GM11168 (cell line): ENCODE measurements around the gene SDK2.

ENCODE experiments used
- in situ Hi-C: fragments of 300-500 bp; cut with MboI; formaldehyde crosslinking; loops from one replicate; pipeline ENCODE4 v1.12.0; 2022; ENCODE audit warnings: low sequenced_read_pairs; ENCODE audit not compliant: unreplicated experiment

The SDK2 gene

DNA sequence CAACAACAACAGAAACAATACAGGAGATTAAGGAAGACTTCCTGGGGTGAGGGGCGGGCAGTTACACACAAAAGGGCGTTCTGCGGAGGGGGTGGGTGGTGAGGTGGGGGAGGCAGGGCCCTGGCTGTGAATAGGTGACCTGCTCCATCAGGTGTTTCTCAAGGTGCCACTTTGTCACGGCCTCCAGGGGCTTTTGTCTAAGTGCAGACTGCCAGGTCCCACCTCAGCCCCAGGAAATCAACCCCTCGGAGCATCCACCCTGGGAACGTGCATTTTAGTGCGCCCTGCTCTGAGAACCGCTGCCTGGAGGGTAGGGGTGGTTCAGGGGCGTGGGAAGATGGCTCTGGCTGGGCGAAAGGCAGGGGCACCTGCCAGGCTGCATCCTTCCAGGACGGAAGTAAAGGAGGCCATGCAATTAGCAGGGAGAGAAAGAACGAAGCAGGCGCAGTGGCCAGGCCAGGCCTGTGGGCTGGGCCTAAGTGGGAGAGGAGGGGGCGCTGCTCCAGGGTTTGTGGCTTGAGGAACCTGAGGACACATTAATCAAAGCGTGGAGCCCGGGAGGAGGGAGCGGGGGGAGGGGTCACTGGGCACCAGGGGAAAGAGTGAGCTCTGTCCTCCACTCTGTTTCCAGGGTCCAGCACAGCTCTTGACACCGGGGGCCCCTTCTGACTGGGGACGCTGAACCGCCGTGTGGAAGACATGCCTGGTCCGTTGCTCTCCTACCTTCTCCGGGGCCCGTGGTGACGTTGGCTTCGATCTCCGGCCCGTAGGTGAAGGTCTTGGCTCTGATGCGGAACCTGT lies 283.1 kb downstream of the SDK2 start:
- in situ Hi-C loops, result loop anchor here (25.0 kb wide), 1 partner anchor 624 kb away; no protein-coding TSS in a partner anchor

DNA sequence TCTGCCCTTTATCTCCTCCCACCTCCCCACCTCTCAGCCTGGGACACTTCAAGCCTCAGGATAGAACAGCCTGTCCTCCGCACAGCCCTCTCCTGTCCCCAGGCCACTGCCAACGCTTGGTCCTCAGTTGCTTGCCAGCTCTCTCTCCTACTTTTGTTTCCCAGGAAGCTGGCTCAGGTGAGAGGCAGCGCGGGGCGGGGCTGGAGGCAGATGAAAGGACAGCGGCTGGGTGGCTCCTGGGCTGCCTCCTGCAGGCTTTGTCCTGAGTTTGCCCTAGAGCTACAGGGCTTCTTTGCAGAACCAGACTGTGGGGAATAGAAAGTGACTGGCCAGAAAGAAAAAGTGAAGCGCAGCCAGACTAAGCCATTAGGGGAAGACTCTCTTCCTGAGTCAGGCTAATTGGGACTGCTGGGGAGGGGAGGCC lies 284.2 kb downstream of the SDK2 start:
- in situ Hi-C loops, result loop anchor here (25.0 kb wide), 1 partner anchor 623 kb away; no protein-coding TSS in a partner anchor

DNA sequence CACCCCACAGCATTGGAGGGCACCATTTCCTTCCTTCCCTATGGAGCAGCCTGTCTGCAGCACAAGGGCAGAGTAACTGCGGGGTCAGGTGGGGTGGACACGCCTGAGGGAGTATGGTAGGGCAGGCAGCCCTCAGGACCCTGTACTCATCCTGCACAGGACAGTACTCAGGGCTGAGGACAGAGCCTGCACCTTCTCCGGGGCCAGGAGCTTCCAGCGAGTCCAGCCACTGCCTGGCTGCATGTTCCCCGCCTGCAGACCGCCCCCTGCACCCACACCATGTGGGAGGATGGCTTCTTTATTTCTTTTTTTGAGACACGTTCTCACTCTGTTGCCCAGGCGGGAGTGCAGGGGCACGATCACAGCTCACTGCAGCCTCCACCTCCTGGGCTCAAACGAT lies 284.9 kb downstream of the SDK2 start:
- in situ Hi-C loops, result loop anchor here (25.0 kb wide), 1 partner anchor 622 kb away; no protein-coding TSS in a partner anchor

DNA sequence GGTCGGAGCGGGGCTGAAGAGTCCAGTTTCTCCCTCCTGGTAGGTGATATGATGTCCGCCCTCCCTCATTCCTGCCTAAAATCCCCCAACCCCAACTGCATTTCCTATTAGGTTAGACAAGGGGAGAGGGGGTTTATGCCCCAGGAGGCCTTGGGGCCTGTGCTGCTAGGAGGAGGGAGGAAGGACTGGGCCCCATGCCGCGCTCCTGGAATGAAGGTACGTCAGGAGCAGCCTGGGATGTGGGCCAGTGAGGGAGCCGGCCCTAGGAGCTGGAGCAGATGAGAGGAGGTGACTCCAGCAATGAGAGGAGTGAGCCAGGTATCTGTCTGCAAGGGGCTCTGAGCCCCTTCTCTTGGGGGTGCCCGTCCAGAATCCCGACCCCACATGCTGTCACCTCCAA lies 285.6 kb downstream of the SDK2 start:
- in situ Hi-C loops, result loop anchor here (25.0 kb wide), 1 partner anchor 621 kb away; no protein-coding TSS in a partner anchor

DNA sequence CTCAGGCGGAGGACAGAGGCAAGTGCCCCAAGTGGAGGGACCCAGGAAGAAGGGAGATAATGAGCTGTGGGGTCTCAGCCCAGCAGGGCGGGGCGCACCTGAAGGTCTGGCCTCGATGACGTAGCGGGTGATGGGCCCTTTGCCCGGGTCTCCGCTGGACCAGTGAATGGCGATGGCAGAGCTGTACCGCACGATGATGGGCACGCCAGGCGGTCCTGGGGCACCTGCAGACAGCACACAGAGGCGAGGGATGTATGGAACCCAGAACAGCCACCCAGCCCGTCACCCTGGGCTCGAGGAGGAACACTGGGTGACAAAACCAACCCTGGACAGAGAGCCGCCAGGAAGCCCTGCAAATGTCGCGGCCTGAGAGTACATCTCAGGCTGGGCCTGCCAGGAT lies 286.3 kb downstream of the SDK2 start:
- in situ Hi-C loops, result loop anchor here (25.0 kb wide), 1 partner anchor 621 kb away; no protein-coding TSS in a partner anchor

DNA sequence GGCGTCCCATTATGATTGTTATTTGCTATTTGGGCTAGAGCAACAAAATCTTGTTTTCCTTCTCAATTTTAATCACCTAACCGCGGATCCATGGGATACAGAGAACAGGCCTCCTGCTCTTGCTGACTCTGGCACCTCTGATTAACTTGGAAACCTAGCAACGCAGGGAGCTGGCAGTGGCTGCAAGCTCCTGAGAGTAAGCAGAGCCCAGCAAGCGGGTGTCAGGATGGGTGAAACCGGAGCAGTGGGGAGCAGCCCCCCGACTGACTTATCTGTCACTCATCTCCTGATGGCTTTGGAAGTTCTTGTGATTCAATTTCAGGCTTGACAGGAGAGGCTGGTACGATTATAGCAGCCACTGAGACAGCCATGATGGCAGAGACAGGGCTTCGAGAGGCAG lies 286.9 kb downstream of the SDK2 start:
- in situ Hi-C loops, result loop anchor here (25.0 kb wide), 1 partner anchor 620 kb away; no protein-coding TSS in a partner anchor

DNA sequence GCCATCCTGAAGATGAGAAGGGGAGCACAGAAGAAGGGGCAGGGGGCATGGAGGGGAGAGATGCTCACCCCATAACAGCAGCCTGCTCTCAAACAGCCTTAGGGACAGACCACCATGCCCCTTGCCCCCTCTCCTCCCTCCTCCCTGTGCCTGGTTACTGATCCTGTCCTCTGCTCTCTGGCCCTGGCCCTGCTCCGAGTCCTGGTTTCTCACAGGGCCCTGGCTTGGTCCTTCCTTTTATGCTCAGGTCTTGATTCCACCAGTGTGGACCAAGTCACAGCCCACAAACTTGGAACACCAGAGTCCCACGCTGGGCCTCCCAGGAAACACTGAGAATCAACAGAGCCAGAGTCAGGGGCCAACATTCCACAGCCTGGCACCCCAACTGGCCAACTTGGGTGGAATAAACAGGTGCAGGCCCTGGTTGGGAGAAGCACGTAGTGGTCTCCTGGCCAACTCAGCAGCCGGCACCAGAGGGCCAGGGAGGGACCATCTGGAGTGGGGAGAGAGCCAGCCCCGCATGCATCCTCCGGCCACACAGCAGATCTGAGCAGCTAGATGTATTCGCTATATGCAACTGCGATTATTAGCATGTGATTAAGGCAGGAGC lies 287.6 kb downstream of the SDK2 start:
- in situ Hi-C loops, result loop anchor here (25.0 kb wide), 1 partner anchor 619 kb away; no protein-coding TSS in a partner anchor

DNA sequence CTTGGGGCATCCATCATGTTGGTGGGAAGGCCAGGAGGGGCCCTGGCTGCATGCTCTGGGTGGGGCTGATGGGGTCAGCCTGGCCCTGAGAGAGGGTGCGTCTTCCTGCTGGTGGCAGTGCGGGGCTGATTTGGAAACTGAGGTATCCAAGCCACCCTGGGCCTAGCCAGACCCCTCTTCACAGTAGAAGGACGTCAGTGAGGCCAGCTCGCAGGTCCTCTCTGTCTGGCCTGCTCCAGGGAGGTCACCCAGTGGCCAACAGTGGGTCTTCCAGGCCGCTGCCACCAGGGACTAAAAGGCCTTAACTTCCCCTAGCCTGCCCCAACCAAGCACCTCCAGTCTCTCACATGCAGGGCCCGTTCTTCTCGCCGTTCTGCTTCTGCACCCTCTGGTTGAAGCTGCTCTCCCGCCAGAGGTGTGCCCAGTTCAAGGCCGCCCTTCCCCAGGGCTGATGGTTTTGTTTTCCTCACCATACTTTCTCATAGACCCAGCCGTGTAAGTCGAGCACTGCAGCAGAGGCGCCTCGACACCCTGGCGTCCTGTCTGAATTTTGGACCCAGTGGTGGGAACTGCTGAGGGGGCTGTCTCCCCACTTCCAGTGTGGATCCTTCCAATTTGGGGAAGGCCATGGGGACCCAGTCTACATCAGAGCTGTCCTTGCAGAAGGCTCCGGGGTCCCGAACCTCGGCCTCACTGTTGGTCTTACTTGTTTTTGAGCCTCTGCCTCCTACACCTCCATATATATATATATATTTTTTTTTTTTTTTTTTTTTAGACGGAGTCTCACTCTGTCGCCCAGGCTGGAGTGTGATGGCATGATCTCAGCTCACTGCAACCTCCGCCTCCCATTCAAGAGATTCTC lies 289.6 kb downstream of the SDK2 start:
- in situ Hi-C loops, result loop anchor here (25.0 kb wide), 1 partner anchor 617 kb away; no protein-coding TSS in a partner anchor

DNA sequence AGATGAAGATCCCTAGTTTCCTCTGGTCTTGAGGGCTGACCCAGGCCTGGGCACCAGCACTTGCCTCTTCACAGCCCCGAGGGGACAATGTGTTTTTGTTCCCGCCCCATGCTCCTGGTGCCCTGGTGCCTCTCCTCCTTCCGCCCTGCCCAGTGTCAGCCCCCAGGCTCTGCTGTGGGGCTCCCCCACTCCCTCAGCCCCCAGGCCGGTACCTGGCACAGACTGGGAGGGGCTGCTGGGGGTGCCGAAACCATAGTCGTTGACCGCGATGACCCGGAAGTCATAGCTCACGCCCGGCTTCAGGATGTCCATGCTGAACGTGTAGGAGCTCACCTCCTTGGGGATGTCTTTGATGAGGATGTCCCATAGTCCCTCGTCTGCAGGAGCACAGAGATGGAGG lies 292.0 kb downstream of the SDK2 start:
- in situ Hi-C loops, result loop anchor here (25.0 kb wide), 1 partner anchor 615 kb away; no protein-coding TSS in a partner anchor

DNA sequence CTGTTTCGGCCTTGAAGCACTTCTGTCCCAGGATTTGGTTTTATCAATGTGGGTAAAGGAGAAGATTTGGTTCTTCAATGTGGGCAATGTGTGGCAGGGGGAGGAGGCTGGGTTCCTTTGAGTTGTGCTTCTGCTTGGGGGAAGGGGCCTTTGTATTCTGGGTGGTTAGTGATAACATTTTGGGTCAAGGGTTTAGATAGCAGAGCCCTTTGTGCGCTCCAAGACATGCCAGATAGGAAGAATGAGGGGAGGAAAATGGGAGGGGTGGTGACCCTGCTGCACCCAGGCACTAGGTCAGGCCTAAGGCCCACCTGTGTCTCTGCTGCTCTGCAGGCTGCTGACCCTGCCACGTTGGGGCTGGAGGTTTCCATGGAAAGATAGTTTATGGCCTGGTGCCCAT lies 292.5 kb downstream of the SDK2 start:
- in situ Hi-C loops, result loop anchor here (25.0 kb wide), 1 partner anchor 614 kb away; no protein-coding TSS in a partner anchor

DNA sequence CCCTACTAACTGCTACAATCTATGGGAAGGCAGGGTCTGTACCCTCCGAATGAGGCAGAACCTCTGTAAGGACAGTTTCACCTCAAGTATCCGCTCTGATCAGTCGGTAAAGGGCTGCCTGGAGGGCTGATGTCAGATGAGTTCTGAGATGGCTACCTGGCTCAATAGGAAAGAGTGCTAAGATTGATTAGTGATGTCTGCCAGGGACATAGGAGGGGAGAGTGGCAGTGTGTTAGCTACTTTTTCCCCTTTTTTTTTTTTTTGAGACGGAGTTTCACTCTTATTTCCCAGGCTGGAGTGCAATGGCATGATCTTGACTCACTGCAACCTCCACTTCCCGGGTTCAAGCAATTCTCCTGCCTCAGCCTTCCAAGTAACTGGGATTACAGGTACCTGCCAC lies 293.4 kb downstream of the SDK2 start:
- in situ Hi-C loops, result loop anchor here (25.0 kb wide), 1 partner anchor 614 kb away; no protein-coding TSS in a partner anchor

DNA sequence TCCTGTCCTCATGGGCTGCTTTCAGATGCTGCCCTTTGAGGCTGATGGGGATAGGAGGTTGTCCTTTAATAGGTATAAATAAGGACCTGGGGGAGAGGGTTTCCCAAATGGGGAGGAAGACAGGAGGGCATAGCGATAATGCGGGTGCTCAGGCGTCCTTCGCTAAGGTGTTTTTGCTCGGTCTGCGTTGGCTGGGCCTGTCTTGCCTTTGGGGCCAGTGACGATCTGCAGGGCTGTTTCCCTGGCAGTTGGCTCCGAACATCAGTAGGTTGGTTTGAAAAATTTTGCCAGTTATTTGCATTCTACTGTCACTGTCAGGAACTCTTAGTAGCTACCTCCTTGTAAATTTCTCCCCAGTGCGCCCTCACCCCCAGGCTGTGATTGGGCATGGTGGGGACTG lies 294.6 kb downstream of the SDK2 start:
- in situ Hi-C loops, result loop anchor here (25.0 kb wide), 1 partner anchor 612 kb away; no protein-coding TSS in a partner anchor

DNA sequence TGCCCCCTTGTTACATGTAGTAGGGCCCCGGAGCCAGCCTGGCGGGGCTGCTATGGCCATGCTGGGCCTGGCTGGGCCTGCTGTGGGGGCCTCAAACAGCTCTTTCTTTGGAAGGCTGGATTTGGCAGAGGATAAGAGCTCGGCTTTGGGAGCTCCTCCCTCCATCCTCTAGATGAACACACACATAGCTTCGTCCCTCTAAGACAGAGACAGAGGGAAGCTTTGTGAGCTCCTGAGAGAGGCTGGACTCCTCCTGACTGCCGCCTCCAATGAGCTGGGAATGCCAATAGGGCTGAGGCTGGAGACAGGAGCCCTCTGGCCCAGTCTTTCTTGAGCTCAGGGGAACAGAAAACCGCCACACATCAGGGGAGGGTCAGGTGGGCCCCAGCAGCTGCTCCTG lies 295.1 kb downstream of the SDK2 start:
- in situ Hi-C loops, result no loop called here

DNA sequence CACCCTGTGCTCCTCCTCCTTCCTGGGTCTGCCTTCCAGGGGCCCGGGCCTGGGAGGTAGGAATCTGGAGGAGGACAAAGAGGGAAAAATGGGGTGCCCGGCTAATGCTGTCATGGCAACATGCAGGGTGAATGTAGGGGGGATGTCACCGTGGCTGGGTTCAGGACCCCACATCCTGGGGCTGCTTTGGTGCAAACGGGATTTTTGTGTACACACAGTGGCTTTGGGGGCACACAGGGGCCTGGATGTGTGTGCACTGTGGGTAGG lies 295.5 kb downstream of the SDK2 start:
- in situ Hi-C loops, result no loop called here

DNA sequence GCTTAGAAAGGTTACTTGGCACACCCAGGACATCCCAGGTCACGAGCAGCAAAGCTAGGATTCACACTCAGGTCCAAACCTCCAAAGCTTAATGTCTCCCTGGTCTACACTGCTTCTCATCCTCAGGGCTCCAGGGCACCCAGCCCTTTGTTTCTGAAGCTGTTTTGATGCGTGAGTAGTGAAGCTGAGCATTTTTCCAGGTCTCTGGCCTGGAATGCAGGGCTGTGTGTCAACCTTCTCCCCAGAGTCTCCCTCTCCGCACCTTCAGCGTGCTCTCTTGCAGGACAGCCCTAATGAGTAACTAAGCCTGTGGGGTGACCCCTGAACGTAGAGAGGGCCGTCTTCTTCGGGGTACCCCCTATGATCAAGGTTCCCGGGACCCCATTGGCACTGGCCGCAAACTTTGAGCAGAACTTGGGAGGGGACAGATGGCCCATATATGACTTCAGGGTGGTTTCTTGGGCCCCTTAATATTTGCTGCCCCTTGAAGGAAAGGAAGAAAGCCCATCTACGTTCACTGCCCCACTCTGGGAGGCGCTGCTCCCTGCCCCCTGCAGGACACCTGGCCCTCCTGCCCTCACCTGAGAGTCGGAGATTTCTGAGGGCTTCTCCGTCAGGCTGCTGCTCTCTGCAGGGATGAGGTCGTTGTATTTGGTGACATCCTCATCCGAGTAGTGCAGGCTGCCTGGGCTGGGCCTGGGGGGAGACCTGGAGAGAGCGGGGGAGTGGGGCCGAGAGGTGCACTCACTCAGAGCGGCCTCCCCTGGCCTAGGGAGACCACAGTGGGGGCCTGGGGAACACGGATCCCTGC lies 296.0 kb downstream of the SDK2 start:
- in situ Hi-C loops, result no loop called here

DNA sequence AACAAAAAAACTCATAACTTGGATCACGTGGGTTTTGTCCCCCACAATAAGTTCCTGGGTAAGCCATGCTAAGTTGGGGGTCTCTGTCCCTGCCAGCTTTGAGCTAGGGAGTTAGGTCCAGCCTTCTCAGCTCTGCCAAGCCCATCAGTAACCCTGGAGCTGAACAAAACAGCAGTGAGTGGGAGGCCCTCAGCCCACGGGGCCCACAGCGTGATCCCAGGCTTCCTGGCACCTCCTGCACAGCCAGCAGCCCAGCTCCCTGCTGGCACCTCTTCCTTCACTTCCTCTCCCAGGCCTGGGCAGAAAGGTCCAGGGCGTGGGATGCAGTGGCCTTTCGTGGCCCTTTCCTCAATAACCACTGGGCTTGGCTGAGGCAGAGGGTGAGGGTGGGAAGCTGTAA lies 296.9 kb downstream of the SDK2 start:
- in situ Hi-C loops, result no loop called here

DNA sequence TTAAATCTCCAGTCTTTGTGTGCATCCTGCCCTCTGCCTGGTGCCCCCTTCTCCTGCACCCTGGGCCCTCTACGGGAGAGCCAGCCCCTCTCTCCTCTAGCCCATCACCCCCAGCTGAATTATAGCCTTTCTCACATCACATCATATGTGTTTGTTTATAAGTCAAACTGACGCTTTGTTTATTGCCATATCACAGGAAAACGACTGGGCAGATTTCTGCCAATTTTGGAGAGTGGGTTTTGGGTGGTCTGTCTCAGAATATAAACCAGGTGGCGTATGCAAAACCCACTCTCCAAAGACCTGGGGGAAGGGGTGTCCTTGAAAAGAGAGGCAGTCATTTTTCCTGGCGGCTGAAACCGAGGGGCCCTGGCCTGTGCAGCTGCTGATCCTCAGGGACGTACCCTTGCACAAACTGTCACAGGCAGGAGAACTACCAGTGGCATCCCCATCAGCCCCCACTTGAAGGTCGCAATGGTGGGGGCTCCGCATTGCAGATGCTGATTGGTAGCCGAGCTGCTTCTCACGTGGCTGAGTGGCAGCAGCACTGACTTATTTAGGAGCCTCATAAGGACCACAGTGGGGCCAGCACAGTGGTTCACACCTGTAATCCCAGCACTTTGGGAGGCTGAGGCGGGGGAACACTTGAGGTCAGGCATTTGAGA lies 297.6 kb downstream of the SDK2 start:
- in situ Hi-C loops, result no loop called here

DNA sequence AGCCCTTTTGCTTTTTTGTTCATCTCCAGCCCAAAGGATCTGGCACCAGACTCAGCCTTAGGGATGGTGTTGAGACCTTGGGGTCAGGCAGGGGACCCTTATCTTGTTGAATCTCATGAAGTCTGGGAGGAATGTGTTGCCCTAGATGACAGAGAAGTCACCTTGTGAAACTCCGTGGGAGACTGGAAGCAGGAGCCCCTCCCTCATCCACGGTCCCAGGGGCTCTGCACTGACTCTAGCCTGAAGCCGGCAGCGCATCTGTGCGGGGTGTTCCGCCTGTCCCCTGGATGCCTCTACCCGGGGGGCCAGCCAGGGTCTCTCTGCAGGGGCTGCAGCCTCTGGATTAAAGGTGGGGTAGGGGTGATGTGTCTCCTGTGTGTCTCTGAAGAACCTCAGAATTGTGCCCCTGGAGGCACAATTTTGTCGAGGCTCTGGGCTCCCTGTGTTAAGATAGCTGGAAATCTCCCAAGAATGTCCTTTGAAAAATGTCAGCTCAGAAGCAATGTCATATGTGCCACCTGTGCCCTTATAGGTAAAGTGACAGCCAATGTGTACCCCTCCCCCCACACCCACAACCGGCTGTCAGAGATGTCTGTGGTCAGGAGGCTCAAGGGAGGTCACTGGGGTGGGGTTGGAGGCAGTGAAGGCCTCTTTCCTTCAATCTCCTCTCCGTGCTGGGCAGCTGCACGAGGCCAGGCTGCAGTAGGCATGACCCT lies 300.3 kb downstream of the SDK2 start:
- in situ Hi-C loops, result no loop called here
